PC-3 (cell line): ENCODE measurements around the gene QRICH2. TPM values are rescaled to one million over a fixed set of nuclear protein-coding genes. Genes with fewer than 3 reads are reported as not detected.
A peak's percentile ranks its signal among the peaks of the same experiment; 100 is the strongest.

ENCODE experiments used
- ATAC-seq: fragments of 200-7000 bp; cut with Tn5 transposase; 2 replicates; pipeline ENCODE4 v1.9.1; 2020; ENCODE audit warnings: mild to moderate bottlenecking, moderate library complexity
- BruUV-seq: library from RNA; stranded (reverse); fragments of 400-500 nt; replicated peaks from 2 replicates; lab custom pipeline; 2021; lab: Mats Ljungman, UMichigan
- CTCF ChIA-PET: fragments of 300-600 bp; sonication (Branson Sonifier 250); formaldehyde crosslinking; loops from one replicate; lab custom pipeline; 2022; ENCODE audit warnings: antibody characterized with exemption; lab: Charles Lee
- POLR2A ChIA-PET: fragments of 300-600 bp; sonication (Branson Sonifier 250); formaldehyde crosslinking; loops from one replicate; lab custom pipeline; 2022; ENCODE audit warnings: antibody characterized with exemption; ENCODE audit not compliant: unreplicated experiment; lab: Charles Lee
- DNase-seq: peaks from one replicate; pipeline ENCODE4 v3.0.0-alpha.2; 2015
- H2AFZ ChIP-seq: fragments of 300-600 bp; sonication (generic); 2 replicates; pipeline ENCODE4 v1.6.0; 2016; ENCODE audit warnings: antibody characterized with exemption, low read length
- H3F3A ChIP-seq: fragments of 300-600 bp; sonication (generic); one replicate; pipeline ENCODE4 v1.6.0; 2017; ENCODE audit warnings: antibody characterized with exemption, low read length, control low read depth, mild to moderate bottlenecking; ENCODE audit not compliant: unreplicated experiment
- H3K27ac ChIP-seq: fragments of 300-600 bp; sonication (generic); 2 replicates; pipeline ENCODE4 v1.5.1; 2016; ENCODE audit warnings: mild to moderate bottlenecking, low read length
- H3K27me3 ChIP-seq: fragments of 300-600 bp; sonication (generic); 2 replicates; pipeline ENCODE4 v1.6.1; 2016; ENCODE audit warnings: low read length, mixed read lengths
- H3K36me3 ChIP-seq: fragments of 300-600 bp; sonication (generic); 2 replicates; pipeline ENCODE4 v1.6.1; 2016; ENCODE audit warnings: low read depth, mixed run types, low read length, mixed read lengths
- H3K4me1 ChIP-seq: fragments of 300-600 bp; sonication (generic); 2 replicates; pipeline ENCODE4 v1.5.1; 2016; ENCODE audit warnings: low read length; ENCODE audit not compliant: insufficient read depth
- H3K4me2 ChIP-seq: fragments of 300-600 bp; sonication (generic); 2 replicates; pipeline ENCODE4 v1.6.0; 2016; ENCODE audit warnings: low read length
- H3K4me3 ChIP-seq: fragments of 300-600 bp; sonication (generic); 2 replicates; pipeline ENCODE4 v1.5.1; 2016; ENCODE audit warnings: mild to moderate bottlenecking, low read length, mixed read lengths
- H3K79me2 ChIP-seq: fragments of 300-600 bp; sonication (generic); 2 replicates; pipeline ENCODE4 v1.6.1; 2017; ENCODE audit warnings: low read length, mixed read lengths
- H3K9ac ChIP-seq: fragments of 300-600 bp; sonication (generic); 2 replicates; pipeline ENCODE4 v1.6.0; 2016; ENCODE audit warnings: mild to moderate bottlenecking, low read length
- H3K9me2 ChIP-seq: fragments of 300-600 bp; sonication (generic); replicated peaks from 2 replicates; pipeline ENCODE4 v1.6.1; 2016; ENCODE audit warnings: mixed run types, low read length, mixed read lengths
- H3K9me3 ChIP-seq: fragments of 300-600 bp; sonication (generic); 2 replicates; pipeline ENCODE4 v1.6.1; 2016; ENCODE audit warnings: low read length, mixed read lengths
- H4K20me1 ChIP-seq: fragments of 300-600 bp; sonication (generic); 2 replicates; pipeline ENCODE4 v1.6.1; 2016; ENCODE audit warnings: low read length, mixed read lengths
- EZH2 ChIP-seq: fragments of 300-600 bp; sonication (generic); IDR thresholded peaks from one replicate; pipeline ENCODE4 v1.6.1; 2017; ENCODE audit warnings: antibody characterized with exemption, mild to moderate bottlenecking, low read length; ENCODE audit not compliant: unreplicated experiment
- EZH2phosphoT487 ChIP-seq: fragments of 300-600 bp; sonication (generic); IDR thresholded peaks from 2 replicates; pipeline ENCODE4 v1.6.1; 2018; ENCODE audit warnings: mild to moderate bottlenecking, antibody characterized with exemption, low read length, borderline replicate concordance
- intact Hi-C: fragments of 100-400 bp; cut with micrococcal nuclease; formaldehyde crosslinking; loops from 2 replicates; pipeline ENCODE4 v1.9.0; 2023
- total RNA-seq: library from RNA; depleted of rRNA; stranded (reverse); fragments of >200 nt; gene quantifications from 2 replicates; pipeline ENCODE4 v1.2.3, GENCODE V29; 2014
- TF ChIP-seq, protein P1 (sequence below): fragments of 300-600 bp; sonication (generic); conservative IDR thresholded peaks from 2 replicates; pipeline ENCODE4 v1.5.1; 2017; ENCODE audit warnings: antibody characterized with exemption, low read depth, mild to moderate bottlenecking, low read length

The QRICH2 gene
- total RNA-seq, 1 experiment from 2014 or later = 2.2 TPM

- Histone ChIP-seq H3K4me1 (peaks cover 53% of the 10 kb centered on the region), H4K20me1 (0 out of 2 replicates have a peak, but pooled peaks cover 8% of the 10 kb centered on the region), H2AFZ (peak overlapping the region; percentile 22), H3K27ac (peak overlapping the region; percentile 74), H3K27me3 (no peaks in the 10 kb centered on the region), H3F3A (no peaks in the 10 kb centered on the region), H3K4me2 (peak overlapping the region; percentile 88), H3K4me3 (peak overlapping the region; percentile 39; the same call in 1 of the 2 replicates), H3K9me3 (no peaks in the 10 kb centered on the region), H3K79me2 (peaks cover 23% of the 10 kb centered on the region), H3K9ac (peak overlapping the region; percentile 10), H3K9me2 (no peaks in the 10 kb centered on the region), H3K36me3 (peaks cover 1% of the 10 kb centered on the region; the same call in 1 of the 2 replicates)
- BruUV-seq = no TSS peak
- ChIA-PET POLR2A (interaction anchor here (0.5 to 0.6 kb wide), 3 partner anchors 9 to 578 kb away, joined by 3 read pairs; no protein-coding TSS in a partner anchor), CTCF (no interaction called here)
- intact Hi-C loops = loop anchor here (10.0 kb wide), 1 partner anchor 158 kb away; the partner anchor contains the start of gene EXOC7
- no peak for TF ChIP-seq EZH2
- TF ChIP-seq, protein P1, sequence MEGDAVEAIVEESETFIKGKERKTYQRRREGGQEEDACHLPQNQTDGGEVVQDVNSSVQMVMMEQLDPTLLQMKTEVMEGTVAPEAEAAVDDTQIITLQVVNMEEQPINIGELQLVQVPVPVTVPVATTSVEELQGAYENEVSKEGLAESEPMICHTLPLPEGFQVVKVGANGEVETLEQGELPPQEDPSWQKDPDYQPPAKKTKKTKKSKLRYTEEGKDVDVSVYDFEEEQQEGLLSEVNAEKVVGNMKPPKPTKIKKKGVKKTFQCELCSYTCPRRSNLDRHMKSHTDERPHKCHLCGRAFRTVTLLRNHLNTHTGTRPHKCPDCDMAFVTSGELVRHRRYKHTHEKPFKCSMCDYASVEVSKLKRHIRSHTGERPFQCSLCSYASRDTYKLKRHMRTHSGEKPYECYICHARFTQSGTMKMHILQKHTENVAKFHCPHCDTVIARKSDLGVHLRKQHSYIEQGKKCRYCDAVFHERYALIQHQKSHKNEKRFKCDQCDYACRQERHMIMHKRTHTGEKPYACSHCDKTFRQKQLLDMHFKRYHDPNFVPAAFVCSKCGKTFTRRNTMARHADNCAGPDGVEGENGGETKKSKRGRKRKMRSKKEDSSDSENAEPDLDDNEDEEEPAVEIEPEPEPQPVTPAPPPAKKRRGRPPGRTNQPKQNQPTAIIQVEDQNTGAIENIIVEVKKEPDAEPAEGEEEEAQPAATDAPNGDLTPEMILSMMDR = no peak
- no peak for TF ChIP-seq EZH2phosphoT487
- ATAC-seq (no peak), DNase-seq (peak; percentile 94)
Observed at GRCh38 chr17:76262732-76263344, 45.2 kb downstream of the QRICH2 start.

GRCh38 chr17:76261421-76262215 is 46.5 kb downstream of the QRICH2 start:
- no peak overlapping the region for H3K9ac ChIP-seq
- peaks cover 42% of the 10 kb centered on the region for H3K4me1 ChIP-seq
- H3K4me2 ChIP-seq = peak overlapping the region; percentile 88; the same call in 1 of the 2 replicates
- intact Hi-C loops = loop anchor here (10.0 kb wide), 1 partner anchor 157 kb away; the partner anchor contains the start of gene EXOC7
- no peak overlapping the region for H2AFZ ChIP-seq
- no peak overlapping the region for H3K4me3 ChIP-seq
- 0 out of 2 replicates have a peak overlapping the region, but pooled peaks have one; percentile 74 for H3K27ac ChIP-seq
- H3K9me3 ChIP-seq = no peaks in the 10 kb centered on the region
- no TSS peak for BruUV-seq
- ChIA-PET CTCF (no interaction called here), POLR2A (interaction anchor here (0.6 kb wide), 1 partner anchor 11 kb away, joined by 3 read pairs; no protein-coding TSS in a partner anchor)
- peak; percentile 33 for DNase-seq
- H3K36me3 ChIP-seq = no peaks in the 10 kb centered on the region
- H3K9me2 ChIP-seq = no peaks in the 10 kb centered on the region
- no peaks in the 10 kb centered on the region for H3F3A ChIP-seq
- 0 out of 2 replicates have a peak, but pooled peaks cover 4% of the 10 kb centered on the region for H4K20me1 ChIP-seq
- TF ChIP-seq EZH2phosphoT487 (no peak), EZH2 (no peak)
- TF ChIP-seq, protein P1 = no peak
- H3K79me2 ChIP-seq = peaks cover 11% of the 10 kb centered on the region
- no peak for ATAC-seq
- no peaks in the 10 kb centered on the region for H3K27me3 ChIP-seq
